Mammary epithelial cell (primary cell): ENCODE results near the gene STC2.

Experiments
- EZH2 ChIP-seq: IDR thresholded peaks from 2 replicates; pipeline ENCODE4 v1.6.1; 2012; ENCODE audit warnings: low read length, inconsistent platforms, borderline replicate concordance
- TF ChIP-seq, protein P1 (sequence below), 2 donors: IDR thresholded peaks in 1 of 2; conservative IDR thresholded peaks in 1 of 2; 2 replicates each; pipeline ENCODE4 v1.5.1; 2011 to 2012; ENCODE audit warnings: inconsistent platforms in 2 of 2, low read length in 2 of 2, mild to moderate bottlenecking in 2 of 2, control low read depth in 1 of 2, low read depth in 1 of 2; ENCODE audit not compliant: insufficient read depth in 1 of 2; ENCODE audit errors: extremely low read depth in 1 of 2

DNA sequence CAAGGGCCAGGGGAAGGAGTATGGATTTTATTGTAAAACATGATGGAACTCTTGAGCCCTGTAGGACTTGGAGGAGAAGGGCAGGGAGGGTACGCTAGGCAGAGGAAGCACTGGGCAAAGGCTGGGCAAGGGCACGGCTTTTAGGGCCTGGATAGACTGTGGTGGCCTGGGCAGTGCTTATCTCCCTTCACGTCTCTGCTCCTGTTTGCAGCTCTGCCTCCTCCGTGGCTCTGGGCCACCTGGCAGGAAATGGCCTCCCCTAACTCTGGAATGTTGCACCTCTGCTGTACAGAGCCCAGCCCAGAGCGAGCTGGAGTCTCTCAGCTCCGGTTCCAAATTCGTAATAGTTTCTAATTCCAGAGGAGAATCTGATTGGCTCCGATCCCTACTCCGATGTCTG, 12.2 kb upstream of the STC2 start:
- TF ChIP-seq, protein P1, sequence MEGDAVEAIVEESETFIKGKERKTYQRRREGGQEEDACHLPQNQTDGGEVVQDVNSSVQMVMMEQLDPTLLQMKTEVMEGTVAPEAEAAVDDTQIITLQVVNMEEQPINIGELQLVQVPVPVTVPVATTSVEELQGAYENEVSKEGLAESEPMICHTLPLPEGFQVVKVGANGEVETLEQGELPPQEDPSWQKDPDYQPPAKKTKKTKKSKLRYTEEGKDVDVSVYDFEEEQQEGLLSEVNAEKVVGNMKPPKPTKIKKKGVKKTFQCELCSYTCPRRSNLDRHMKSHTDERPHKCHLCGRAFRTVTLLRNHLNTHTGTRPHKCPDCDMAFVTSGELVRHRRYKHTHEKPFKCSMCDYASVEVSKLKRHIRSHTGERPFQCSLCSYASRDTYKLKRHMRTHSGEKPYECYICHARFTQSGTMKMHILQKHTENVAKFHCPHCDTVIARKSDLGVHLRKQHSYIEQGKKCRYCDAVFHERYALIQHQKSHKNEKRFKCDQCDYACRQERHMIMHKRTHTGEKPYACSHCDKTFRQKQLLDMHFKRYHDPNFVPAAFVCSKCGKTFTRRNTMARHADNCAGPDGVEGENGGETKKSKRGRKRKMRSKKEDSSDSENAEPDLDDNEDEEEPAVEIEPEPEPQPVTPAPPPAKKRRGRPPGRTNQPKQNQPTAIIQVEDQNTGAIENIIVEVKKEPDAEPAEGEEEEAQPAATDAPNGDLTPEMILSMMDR (conservative IDR thresholded peaks at IDR 0.05 in 1 of 2, IDR thresholded peaks at IDR 0.05 in 1 of 2; ENCODE audit: extremely low read depth in 1 of 2, insufficient read depth in 1 of 2, low read depth in 1 of 2, low read length in 2 of 2) = no peak
- TF ChIP-seq EZH2 = no peak
